OCI-LY7 (cell line): ENCODE data around the gene RAD54L. TPM values are rescaled to one million over a fixed set of nuclear protein-coding genes. Genes with fewer than 3 reads are reported as not detected.

ENCODE experiments used
- BruUV-seq: library from RNA; stranded (reverse); fragments of 400-500 nt; replicated peaks from 2 replicates; lab custom pipeline; 2021; lab: Mats Ljungman, UMichigan
- CTCF ChIA-PET: fragments of 300-600 bp; sonication (Branson Sonifier 250); formaldehyde crosslinking; loops from one replicate; lab custom pipeline; 2022; ENCODE audit warnings: antibody characterized with exemption; ENCODE audit not compliant: unreplicated experiment; lab: Charles Lee
- POLR2A ChIA-PET: fragments of 300-600 bp; sonication (Branson Sonifier 250); formaldehyde crosslinking; loops from one replicate; lab custom pipeline; 2022; ENCODE audit warnings: antibody characterized with exemption; lab: Charles Lee
- DNase-seq: peaks from one replicate; pipeline ENCODE4 v3.0.0-alpha.2; 2015; ENCODE audit warnings: low spot score
- H2AFZ ChIP-seq: fragments of 200-600 bp; sonication (generic), shearing (Covaris generic); 2 replicates; pipeline ENCODE4 v1.6.1; 2014; ENCODE audit warnings: mild to moderate bottlenecking, antibody characterized with exemption, low read length, moderate library complexity
- H3K27ac ChIP-seq: fragments of 200-600 bp; sonication (generic); 2 replicates; pipeline ENCODE4 v1.5.1; 2014; ENCODE audit warnings: mixed run types, low read depth, mild to moderate bottlenecking, moderate library complexity, low read length, inconsistent platforms; ENCODE audit not compliant: poor library complexity, severe bottlenecking
- H3K36me3 ChIP-seq: fragments of 200-600 bp; sonication (generic); 2 replicates; pipeline ENCODE4 v1.6.1; 2014; ENCODE audit warnings: mild to moderate bottlenecking, antibody characterized with exemption, low read length, moderate library complexity, mixed read lengths; ENCODE audit not compliant: insufficient read depth
- H3K4me1 ChIP-seq: fragments of 200-600 bp; sonication (generic); 2 replicates; pipeline ENCODE4 v1.5.1; 2014; ENCODE audit warnings: mild to moderate bottlenecking, low read length; ENCODE audit not compliant: insufficient read depth, poor library complexity, severe bottlenecking
- H3K4me2 ChIP-seq: fragments of 200-600 bp; sonication (generic); 2 replicates; pipeline ENCODE4 v1.6.1; 2014; ENCODE audit warnings: mild to moderate bottlenecking, low read length
- H3K4me3 ChIP-seq: fragments of 200-600 bp; sonication (generic); 2 replicates; pipeline ENCODE4 v1.5.1; 2014; ENCODE audit warnings: mild to moderate bottlenecking, low read depth, low read length; ENCODE audit not compliant: poor library complexity, severe bottlenecking
- H3K79me2 ChIP-seq: fragments of 200-600 bp; sonication (generic); 2 replicates; pipeline ENCODE4 v1.6.1; 2016; ENCODE audit warnings: low read depth, mild to moderate bottlenecking, low read length, moderate library complexity, mixed read lengths; ENCODE audit not compliant: insufficient read depth
- H3K9me2 ChIP-seq: fragments of 200-600 bp; sonication (generic); 2 replicates; pipeline ENCODE4 v1.6.1; 2016; ENCODE audit warnings: mild to moderate bottlenecking, low read length, mixed read lengths; ENCODE audit not compliant: insufficient read depth
- H3K9me3 ChIP-seq: fragments of 200-600 bp; sonication (generic); 2 replicates; pipeline ENCODE4 v1.6.1; 2014; ENCODE audit warnings: mild to moderate bottlenecking, mixed run types, low read length, mixed read lengths
- H4K20me1 ChIP-seq: fragments of 200-600 bp; sonication (generic); 2 replicates; pipeline ENCODE4 v1.6.1; 2014; ENCODE audit warnings: mild to moderate bottlenecking, antibody characterized with exemption, low read length, moderate library complexity, mixed read lengths; ENCODE audit not compliant: insufficient read depth
- CTCF ChIP-seq: fragments of 200-600 bp; sonication (generic); conservative IDR thresholded peaks from 2 replicates; pipeline ENCODE4 v1.5.1; 2014; ENCODE audit warnings: mild to moderate bottlenecking, antibody characterized with exemption, low read length, moderate library complexity, mixed read lengths
- EZH2phosphoT487 ChIP-seq: fragments of 200-600 bp; sonication (generic); IDR thresholded peaks from 2 replicates; pipeline ENCODE4 v1.6.1; 2018; ENCODE audit warnings: low read depth, borderline replicate concordance, mild to moderate bottlenecking, mixed run types, antibody characterized with exemption, low read length, moderate library complexity, mixed read lengths
- intact Hi-C: fragments of 100-400 bp; cut with micrococcal nuclease; formaldehyde crosslinking; loops from one replicate; pipeline ENCODE4 v1.10.0; 2022; ENCODE audit not compliant: unreplicated experiment
- total RNA-seq, 2 experiments: library from RNA; depleted of rRNA in 1 of 2; stranded (reverse); fragments of >200 nt in 1 of 2; shearing (Covaris generic) in 1 of 2; gene quantifications; 2 replicates each; pipeline ENCODE4 v1.2.3, GENCODE V29; 2014 to 2022

RAD54L gene
- total RNA-seq, 2 experiments from 2014 or later, result 62.6 to 78.5 TPM

DNA sequence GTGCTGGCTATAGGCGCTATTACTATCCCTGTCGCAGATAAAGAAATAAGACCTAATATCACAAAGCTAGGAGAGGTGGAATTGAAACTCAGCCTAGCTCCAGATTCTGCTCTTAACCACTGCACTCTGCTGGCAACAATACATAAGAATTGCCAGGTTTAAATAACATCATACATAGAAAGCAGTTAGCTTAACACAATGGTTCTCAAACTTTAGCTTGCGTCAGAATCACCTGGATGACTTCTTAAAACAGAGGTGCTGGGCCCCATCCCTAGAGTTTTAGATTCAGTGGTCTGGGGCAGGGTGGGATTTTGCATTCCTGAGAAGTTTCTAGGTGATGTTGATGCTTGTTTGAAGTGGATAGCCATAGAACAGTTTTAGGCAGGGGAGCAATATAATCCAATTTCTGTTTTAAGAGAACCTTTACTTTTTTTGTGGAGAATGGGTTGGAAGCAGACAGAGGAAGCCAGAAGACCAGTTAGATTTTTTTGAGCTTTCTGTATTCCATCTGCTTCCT lies 48.3 kb upstream of the RAD54L start:
- ChIA-PET CTCF (interaction anchor here (0.6 to 1.8 kb wide), 4 partner anchors 18 to 196 kb away, joined by 3 to 4 read pairs (median 4); no protein-coding TSS in a partner anchor), POLR2A (interaction anchor here (0.8 to 2.4 kb wide), 12 partner anchors 9 to 513 kb away, joined by 3 to 18 read pairs (median 4); partner anchors contain the start of genes GPBP1L1 and RAD54L)
- no peak for TF ChIP-seq EZH2phosphoT487
- TF ChIP-seq CTCF, result peak; percentile 44
- Histone ChIP-seq H2AFZ (peak overlapping the region; percentile 55; the same call in 1 of the 2 replicates), H3K4me1 (peaks cover 29% of the 10 kb centered on the region), H3K9me3 (no peaks in the 10 kb centered on the region), H3K27ac (peak overlapping the region; percentile 57), H4K20me1 (no peaks in the 10 kb centered on the region), H3K79me2 (no peaks in the 10 kb centered on the region), H3K4me2 (peak overlapping the region; percentile 77), H3K9me2 (no peaks in the 10 kb centered on the region), H3K36me3 (no peaks in the 10 kb centered on the region), H3K4me3 (peak overlapping the region; percentile 70)
- DNase-seq, result peak; percentile 34
- intact Hi-C loops, result loop anchor here (2.0 kb wide), 1 partner anchor 66 kb away; the partner anchor contains the start of gene PIK3R3
- no TSS peak for BruUV-seq

- no peaks in the 10 kb centered on the region for H3K9me3 ChIP-seq
- H3K9me2 ChIP-seq, result no peaks in the 10 kb centered on the region
- H3K4me1 ChIP-seq, result peaks cover 25% of the 10 kb centered on the region
- no peaks in the 10 kb centered on the region for H3K36me3 ChIP-seq
- TF ChIP-seq CTCF (no peak), EZH2phosphoT487 (no peak)
- H4K20me1 ChIP-seq, result no peaks in the 10 kb centered on the region
- intact Hi-C loops, result no loop called here
- H3K4me2 ChIP-seq, result peak overlapping the region; percentile 80
- H2AFZ ChIP-seq, result peak overlapping the region; percentile 94; the same call in 1 of the 2 replicates
- no peak for DNase-seq
- no peak overlapping the region for H3K27ac ChIP-seq
- POLR2A ChIA-PET, result no interaction called here
- no peaks in the 10 kb centered on the region for H3K79me2 ChIP-seq
- no peak overlapping the region for H3K4me3 ChIP-seq
- CTCF ChIA-PET, result no interaction called here
- no TSS peak for BruUV-seq
Measured at GRCh38 chr1:46203738-46204405, 43.7 kb upstream of the RAD54L start.

DNA sequence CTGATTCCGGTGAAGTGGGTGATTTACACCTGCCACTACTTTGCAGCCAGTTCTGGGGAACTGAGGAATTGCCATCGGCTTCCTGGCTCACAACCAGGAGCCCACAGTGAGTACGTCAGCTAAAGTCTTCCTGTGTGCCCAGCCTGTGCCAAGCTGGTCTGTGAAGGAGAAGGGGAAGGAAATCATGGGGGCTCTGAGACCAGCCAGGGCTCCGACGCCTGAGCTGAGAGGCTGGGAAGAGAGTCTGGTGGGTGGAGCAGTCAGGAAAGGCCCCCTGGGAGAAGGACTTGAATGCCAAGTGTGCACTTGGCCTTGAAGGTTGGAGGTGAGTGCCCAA lies 43.2 kb upstream of the RAD54L start:
- Histone ChIP-seq H3K4me1 (peaks cover 20% of the 10 kb centered on the region), H3K9me2 (no peaks in the 10 kb centered on the region), H3K4me3 (no peak overlapping the region), H3K9me3 (no peaks in the 10 kb centered on the region), H3K36me3 (no peaks in the 10 kb centered on the region), H3K79me2 (no peaks in the 10 kb centered on the region), H4K20me1 (no peaks in the 10 kb centered on the region), H2AFZ (no peak overlapping the region), H3K27ac (no peak overlapping the region), H3K4me2 (no peak overlapping the region)
- intact Hi-C loops, result no loop called here
- BruUV-seq, result no TSS peak
- CTCF ChIA-PET, result interaction anchor here (0.6 kb wide), 1 partner anchor 21 kb away, joined by 3 read pairs; no protein-coding TSS in a partner anchor
- DNase-seq, result no peak
- POLR2A ChIA-PET, result interaction anchor here (0.6 kb wide), 1 partner anchor 225 kb away, joined by 3 read pairs; no protein-coding TSS in a partner anchor
- TF ChIP-seq CTCF (no peak), EZH2phosphoT487 (no peak)
